Ureter (tissue), 1 donor: Measurements from ENCODE around the gene RNU6-9. TPM values are rescaled to one million over a fixed set of nuclear protein-coding genes. Genes with fewer than 3 reads are reported as not detected.
"Not testable (repeated sequence)": the region's sequence is repeated elsewhere in the genome, so short reads cannot be mapped to it uniquely, and the experiment has no call there.

Source experiments
- DNase-seq: peaks from one replicate; pipeline ENCODE4 v3.0.0-alpha.2; 2020; ENCODE audit warnings: low spot score
- total RNA-seq: library from RNA; stranded (reverse); gene quantifications from one replicate; pipeline ENCODE4 v1.2.4, GENCODE V29; 2023
- donor health status: DM: yes; HTN: yes; CAD: no.

RNU6-9 gene
- not detected for total RNA-seq

DNA sequence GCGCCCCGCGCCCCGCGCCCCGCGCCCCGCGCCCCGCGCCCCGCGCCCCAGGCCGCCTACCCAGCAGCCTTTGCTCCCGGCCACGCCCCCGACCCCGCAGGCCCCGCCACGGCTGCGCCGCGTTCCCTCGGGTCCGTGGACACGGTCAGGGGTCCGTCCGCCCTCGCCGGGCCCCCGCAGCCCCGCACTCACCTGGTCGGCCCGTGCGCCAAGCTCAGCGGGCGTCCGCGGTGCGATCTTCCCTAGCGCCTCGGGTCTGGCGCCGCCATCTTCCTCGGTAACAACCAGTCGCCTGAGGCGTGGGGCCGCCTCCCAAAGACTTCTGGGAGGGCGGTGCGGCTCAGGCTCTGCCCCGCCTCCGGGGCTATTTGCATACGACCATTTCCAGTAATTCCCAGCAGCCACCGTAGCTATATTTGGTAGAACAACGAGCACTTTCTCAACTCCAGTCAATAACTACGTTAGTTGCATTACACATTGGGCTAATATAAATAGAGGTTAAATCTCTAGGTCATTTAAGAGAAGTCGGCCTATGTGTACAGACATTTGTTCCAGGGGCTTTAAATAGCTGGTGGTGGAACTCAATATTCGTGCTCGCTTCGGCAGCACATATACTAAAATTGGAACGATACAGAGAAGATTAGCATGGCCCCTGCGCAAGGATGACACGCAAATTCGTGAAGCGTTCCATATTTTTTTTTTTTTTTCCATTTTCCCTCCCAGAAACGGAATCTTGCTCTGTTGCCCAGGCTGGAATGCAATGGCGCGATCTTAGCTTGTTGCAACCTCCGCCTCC lies at the start of gene RNU6-9, which contains the start of gene MED16:
Gene RNU6-9 (plus strand): TSS at position 591 of the 796 bp plus-strand sequence.
Gene MED16 (minus strand): TSS at position 294 of the 796 bp plus-strand sequence. CDS start 2,056 bp downstream, outside the sequence.
- DNase-seq: peak; percentile 93

DNA sequence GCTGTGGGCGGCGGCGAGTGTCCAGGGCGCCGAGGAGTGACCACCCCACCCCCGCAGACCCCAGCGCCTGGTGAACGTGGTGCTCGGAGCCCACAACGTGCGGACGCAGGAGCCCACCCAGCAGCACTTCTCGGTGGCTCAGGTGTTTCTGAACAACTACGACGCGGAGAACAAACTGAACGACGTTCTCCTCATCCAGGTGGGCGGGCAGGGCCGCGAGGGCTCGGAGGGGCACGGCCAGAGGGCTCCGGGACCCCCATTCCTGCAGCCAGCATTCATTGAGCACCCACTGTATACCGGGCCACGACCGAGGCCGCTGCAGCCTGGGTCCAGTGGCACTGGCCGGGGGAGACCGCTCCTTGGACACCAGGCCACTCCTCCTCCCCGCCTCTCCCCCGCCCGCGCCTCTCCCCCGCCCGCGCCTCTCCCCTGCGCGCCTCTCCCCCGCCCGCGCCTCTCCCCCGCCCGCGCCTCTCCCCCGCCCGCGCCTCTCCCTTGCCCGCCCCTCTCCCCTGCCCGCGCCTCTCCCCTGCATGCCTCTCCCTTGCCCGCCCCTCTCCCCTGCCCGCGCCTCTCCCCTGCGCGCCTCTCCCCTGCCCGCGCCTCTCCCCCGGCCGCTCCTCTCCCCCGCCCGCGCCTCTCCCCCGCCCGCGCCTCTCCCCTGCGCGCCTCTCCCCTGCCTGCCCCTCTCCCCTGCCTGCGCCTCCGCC lies 49.3 kb upstream of the RNU6-9 start:
- DNase-seq: no peak

DNA sequence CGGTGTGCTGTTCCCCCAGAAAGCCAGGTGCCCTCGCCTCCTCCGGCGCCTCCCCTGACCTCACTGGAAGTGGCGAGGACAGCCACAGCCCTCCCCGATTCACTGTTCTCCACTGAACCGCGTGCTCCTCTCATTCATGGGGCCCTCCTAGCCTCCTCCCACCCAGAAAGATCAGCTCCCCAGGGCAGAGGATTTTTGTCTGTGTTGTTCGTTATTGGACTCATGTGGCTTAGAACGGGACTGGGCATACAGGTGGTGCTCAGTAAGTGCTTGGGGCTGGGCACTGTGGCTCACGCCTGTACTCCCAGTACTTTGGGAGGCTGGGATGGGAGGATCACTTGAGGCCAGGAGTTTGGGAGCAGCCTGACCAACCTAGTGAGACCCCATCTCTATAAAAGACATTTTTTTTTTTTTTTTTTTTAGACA lies 48.7 kb upstream of the RNU6-9 start:
- no peak for DNase-seq

DNA sequence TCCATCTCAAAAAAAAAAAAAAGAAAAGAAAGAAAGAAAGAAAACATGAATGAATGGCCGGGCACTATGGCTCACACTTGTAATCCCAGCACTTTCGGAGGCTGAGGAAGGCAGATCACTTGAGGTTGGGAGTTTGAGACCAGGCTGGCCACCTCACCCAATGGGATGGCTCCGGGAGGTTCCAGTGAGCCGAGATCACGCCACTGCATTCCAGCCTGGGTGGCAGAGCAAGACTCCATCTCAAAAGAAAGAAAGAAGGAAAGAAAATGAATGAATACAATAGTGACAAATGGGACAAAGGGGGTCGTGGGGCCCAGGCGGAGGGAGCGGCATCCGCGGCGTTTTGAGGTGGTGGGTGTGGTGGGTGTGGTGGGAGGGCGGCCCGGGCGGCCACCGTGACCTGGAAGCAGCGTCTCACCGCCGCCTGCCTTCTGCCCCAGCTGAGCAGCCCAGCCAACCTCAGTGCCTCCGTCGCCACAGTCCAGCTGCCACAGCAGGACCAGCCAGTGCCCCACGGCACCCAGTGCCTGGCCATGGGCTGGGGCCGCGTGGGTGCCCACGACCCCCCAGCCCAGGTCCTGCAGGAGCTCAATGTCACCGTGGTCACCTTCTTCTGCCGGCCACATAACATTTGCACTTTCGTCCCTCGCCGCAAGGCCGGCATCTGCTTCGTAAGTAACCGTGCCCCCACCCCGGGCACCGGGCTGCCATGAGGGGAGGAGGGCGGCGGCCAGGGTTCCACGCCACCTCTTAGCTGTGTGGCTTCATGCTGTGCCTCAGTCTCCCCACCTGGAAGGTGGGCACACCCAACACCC lies 47.4 kb upstream of the RNU6-9 start:
- no peak for DNase-seq

DNA sequence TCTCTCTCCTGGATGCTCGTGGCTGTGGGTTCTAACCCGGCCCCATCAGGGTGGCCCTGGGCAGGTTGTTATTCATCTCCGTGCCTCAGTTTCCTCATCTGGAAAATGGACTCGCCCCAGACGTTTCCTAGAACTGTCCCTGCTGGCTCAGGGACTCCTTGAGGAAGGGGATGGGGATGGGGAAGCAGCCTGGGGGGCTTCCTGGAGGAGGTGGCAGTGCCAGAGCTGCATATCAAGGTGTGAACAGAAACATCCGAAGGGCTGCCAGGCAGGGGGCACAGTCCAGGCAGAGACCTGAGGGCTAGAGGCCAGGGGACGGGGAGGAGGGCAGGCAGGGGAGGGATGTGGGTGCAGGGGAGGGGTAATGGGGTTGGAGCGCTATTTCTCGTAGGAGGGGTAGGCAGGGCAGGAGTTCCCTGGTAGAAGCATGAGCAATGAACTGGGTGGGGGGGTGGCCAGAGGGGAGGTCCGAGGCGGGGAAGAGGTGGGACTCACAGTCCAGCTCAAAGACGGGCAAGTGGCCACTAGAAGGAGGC lies 44.8 kb upstream of the RNU6-9 start:
- no peak for DNase-seq

DNA sequence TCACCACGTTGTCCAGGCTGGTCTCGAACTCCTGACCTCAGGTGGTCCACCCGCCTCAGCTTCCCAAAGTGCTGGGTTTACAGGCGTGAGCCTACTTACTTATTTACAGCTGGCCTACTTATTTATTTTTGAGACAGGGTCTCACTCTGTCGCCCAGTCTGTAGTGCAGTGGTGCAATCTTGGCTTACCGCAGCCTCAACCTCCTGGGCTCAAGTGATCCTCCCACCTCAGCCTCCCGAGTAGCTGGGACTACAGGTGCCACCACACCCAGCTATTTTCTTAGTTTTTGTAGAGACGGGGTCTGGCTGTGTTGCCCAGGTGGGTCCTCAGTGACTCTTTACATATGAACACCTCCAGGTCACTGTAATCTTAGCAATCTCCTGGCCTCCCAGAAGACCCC lies 44.1 kb upstream of the RNU6-9 start:
- not testable (repeated sequence) for DNase-seq

DNA sequence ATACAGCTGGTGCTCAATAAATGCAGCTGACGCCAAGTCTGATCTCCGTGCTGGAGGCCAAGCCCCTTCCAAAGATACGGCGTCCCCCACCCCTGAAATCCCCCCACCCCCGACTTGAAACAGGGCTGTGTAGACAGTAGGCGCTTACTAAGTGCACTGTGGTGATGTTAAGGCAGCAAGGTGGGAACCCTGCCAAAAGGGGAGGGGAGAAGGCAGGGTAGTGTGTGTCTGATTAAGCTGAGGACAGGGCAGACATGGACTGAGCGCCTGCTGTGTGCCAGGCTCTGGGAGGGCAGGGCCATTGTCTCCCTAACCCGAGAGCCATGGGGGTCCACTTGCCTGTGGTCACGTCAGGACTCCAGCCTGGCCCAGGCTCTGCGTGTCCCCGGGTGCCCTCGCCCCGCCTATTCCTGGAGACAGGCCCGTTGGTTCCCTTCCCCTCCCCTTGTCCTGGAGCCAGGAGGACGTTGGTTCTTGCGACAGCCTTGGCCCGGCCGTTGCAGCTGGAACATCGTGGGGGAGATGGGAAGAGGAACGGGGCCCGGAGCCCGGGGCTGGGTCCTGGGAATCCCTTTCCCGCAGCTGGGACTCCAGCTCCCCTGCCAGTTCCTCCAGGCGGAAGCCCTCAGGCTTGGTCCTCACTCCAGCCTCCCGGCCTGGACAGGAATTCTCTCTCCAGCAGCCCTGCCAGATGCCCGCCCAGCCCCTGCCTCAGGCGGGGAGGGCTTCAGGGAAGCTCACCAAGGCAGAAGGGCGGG lies 42.9 kb upstream of the RNU6-9 start:
- peak; percentile 91 for DNase-seq

DNA sequence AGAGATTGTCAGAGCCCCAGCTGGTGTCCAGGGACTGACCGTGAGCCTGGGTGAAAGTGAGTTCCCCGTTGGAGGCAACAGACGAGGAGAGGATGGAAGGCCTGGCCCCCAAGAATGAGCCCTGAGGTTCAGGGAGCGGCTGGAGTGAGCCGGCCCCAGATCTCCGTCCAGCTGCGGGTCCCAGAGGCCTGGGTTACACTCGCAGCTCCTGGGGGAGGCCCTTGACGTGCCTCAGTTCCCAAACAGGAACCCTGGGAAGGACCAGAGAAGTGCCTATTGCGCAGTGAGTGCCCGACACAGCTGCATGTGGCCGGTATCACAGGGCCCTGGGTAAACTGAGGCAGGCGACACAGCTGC lies 42.3 kb upstream of the RNU6-9 start:
- DNase-seq: no peak

DNA sequence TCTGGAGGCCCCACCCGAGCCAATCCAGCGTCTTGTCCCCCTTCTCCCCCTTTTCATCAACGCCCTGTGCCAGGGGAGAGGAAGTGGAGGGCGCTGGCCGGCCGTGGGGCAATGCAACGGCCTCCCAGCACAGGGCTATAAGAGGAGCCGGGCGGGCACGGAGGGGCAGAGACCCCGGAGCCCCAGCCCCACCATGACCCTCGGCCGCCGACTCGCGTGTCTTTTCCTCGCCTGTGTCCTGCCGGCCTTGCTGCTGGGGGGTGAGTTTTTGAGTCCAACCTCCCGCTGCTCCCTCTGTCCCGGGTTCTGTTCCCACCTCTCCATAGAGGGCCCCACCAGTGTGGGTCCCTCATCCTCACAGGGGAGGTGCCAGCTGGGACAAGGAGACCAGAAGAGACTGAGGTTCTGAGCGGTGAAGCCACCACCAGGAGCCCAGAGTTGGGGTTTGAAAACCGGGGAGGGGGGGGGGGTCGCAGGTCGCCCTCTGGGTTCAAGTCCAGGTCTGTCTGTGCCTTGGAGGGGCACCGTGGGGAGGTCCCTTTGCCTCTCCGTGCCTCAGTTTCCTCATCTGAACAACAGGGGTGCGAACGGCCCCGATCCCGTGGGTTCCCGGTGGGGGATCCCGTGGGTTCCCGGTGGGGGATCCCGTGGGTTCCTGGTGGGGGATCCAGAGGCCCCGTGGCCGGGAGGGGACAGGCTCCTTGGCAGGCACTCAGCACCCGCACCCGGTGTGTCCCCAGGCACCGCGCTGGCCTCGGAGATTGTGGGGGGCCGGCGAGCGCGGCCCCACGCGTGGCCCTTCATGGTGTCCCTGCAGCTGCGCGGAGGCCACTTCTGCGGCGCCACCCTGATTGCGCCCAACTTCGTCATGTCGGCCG lies 40.9 kb upstream of the RNU6-9 start, which contains the start of gene ELANE:
Gene ELANE (plus strand): TSS at position 168 of the 878 bp plus-strand sequence. CDS start 26 bp downstream, at position 194.
- DNase-seq: no peak

DNA sequence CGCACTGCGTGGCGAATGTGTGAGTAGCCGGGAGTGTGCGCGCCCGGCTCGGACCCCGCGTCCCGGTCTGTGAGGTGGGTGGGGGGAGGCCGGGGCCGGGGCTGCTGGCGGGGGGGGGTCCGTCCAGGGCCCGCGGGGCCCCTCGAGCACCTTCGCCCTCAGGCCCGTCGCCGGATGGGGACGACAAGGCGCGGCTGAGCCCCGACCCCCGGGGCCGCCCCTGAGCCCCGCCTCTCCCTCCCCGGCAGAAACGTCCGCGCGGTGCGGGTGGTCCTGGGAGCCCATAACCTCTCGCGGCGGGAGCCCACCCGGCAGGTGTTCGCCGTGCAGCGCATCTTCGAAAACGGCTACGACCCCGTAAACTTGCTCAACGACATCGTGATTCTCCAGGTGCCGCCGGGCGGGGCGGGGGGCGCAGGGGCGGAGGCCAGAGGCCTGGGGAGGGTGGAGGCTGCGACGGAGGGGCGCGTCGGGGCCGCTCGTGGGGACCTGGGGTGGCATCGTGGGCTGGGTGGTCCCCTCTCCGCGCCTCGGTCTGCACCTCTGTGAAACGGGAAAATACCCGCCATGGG lies 40.2 kb upstream of the RNU6-9 start:
- DNase-seq: no peak

DNA sequence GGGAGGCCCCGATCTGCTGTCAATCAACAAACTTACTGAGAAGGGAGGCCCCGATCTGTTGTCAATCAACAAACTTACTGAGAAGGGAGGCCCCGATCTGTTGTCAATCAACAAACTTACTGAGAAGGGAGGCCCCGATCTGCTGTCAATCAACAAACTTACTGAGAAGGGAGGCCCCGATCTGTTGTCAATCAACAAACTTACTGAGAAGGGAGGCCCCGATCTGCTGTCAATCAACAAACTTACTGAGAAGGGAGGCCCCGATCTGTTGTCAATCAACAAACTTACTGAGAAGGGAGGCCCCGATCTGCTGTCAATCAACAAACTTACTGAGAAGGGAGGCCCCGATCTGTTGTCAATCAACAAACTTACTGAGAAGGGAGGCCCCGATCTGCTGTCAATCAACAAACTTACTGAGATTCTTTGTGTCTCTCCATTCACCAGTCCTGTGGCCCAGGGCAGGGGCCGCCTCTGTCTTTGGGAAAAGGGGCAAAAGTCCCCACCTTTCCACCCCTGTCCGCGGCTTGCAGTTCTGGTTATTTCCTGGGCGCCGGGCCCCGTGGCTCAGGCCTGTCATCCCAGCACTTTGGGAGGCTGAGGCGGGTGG lies 39.6 kb upstream of the RNU6-9 start:
- not testable (repeated sequence) for DNase-seq

DNA sequence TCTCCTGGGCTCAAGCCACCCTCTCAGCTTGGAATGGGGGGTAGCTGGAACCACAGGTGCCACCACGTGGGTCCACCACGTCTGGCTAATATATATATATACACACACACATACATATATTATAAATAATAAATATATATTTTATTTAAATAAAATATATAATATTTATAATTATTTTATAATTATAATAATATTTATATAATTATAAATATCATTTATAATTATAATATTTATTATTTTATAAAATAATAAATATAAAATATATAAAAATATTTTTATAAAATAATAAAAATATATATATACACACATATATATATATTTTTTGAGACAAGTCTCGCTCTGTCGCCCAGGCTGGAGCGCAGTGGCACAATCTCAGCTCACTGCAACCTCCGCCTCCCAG lies 38.7 kb upstream of the RNU6-9 start:
- no peak for DNase-seq

DNA sequence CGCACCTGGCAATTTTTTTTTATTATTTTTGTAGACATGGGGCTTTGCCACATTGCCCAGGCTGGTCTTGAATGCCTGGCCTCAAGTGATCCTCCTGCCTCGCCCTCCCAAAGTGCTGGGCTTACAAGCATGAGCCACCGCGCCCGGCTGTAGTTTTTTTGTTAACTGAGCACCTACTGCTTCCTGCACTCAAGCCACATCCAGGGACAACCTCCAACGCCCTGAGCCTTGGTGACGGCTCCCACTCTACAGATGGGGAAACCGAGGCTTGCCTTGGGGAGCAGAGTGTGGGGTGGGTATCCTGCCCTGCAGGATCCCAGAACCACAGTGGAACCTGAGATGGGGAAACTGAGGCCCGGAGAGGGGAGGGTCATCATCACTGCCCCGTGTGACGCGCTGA lies 38.1 kb upstream of the RNU6-9 start:
- no peak for DNase-seq

DNA sequence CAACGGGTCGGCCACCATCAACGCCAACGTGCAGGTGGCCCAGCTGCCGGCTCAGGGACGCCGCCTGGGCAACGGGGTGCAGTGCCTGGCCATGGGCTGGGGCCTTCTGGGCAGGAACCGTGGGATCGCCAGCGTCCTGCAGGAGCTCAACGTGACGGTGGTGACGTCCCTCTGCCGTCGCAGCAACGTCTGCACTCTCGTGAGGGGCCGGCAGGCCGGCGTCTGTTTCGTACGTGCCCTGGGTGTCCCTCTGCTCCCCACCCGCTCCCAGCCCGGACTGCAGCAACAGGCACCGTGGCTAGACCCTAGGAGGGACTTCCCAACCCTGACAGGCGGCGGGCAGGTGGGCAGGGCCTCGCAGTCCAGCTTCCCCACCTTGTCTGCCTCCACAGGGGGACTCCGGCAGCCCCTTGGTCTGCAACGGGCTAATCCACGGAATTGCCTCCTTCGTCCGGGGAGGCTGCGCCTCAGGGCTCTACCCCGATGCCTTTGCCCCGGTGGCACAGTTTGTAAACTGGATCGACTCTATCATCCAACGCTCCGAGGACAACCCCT lies 37.6 kb upstream of the RNU6-9 start:
- DNase-seq: no peak

DNA sequence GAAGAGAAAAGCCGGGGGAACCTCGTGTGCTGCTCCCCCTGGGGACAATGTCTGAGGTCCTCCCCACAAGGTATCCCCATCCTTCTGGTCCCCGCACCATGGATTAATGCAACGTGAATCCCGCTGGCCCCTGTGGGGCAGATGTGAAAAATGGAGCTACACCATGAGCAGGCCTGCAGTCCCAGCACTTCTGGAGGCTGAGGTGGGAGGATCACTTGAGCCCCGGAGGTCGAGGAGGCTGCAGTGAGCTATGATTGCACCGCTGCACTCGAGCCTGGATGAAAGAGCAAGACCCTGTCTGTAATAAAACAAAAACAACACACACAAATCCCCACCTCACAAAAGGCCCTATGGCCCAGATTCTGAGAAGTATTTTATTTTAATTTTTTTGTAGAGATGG lies 35.0 kb upstream of the RNU6-9 start:
- no peak for DNase-seq

DNA sequence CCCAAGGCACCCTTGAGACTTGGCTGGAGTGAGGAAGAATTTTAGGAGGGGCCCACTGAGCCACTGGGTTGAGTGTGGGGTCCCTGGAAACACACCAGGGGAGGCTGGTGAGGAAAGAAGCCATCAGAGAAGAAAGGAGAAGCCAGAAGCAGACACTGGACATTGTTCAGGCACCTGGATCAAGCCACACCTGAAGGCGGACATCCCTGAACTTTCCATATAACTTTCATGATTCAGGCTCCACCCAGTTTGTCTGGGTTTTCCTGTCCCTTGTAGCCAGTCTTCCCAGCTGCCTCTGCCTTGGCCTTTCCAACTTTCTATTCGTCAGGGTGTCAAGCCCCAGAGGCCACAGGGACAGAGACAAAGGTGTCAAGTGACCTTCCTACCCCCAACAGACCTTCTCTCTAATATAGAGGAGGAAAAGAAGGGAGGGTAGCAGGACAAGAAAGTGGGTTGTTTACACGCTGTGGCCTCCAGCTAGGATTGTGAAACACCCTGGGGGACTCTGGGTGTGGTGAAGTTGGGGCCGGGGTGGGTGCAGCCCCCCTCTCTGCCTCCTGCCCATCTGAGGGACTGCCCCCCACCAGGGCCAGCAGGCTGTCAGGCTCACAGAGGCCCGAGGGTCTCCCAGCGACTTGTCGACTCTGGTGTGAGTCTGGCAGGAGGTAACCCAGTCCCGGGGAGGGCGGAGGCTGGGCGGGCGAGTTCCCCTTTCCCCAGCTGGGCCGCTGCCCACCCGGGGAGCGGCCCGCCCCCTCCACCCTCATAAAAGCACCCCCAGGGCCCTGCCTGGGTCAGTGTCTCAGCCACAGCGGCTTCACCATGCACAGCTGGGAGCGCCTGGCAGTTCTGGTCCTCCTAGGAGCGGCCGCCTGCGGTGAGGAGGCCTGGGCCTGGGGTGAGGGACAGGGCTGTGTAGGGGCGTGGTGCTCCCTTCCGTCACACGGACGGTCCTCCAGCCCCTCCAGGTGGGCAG lies 34.1 kb upstream of the RNU6-9 start, which contains the start of gene CFD:
Gene CFD (plus strand): TSS at position 797 of the 976 bp plus-strand sequence. CDS start 26 bp downstream, at position 823.
- DNase-seq: no peak

DNA sequence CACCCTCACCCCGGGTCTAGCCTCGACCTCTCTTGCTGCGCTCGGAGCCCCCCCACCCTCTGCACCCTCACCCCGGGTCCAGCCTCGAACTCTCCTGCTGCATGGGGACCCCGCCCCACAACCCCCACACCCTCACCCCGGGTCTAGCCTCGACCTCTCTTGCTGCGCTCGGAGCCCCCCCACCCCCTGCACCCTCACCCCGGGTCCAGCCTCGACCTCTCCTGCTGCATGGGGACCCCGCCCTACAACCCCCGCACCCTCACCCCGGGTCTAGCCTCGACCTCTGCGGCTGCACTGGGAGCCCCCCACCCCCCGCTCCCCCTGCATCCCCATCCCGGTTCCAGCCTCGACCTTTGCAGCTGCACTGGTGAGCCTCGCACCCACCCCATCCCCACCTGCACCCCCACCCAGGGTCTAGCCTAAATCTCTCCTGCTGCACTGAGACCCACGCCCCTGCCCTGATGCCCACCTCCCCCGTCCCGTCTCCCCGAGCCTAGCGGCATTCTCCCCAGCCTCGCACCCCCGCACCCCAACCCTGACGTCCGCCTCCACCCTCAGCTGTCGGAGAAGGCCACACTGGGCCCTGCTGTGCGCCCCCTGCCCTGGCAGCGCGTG lies 32.0 kb upstream of the RNU6-9 start:
- DNase-seq: no peak
